ENCODE results near the gene CACNA2D3. TPM values are rescaled to one million over a fixed set of nuclear protein-coding genes. Genes with fewer than 3 reads are reported as not detected.

CACNA2D3 gene
- total RNA-seq, 4 donors from 2014 or later = 0.30 to 9.6 (median 3.9) TPM

- 68 to 71% methylated on average over 4 of the region's 4 CpGs for WGBS, 2 donors
- DNase-seq (ENCODE audit: low spot score in 2 of 2) = no peak
- H3K4me3 ChIP-seq = no peak overlapping the region
- no peak for TF ChIP-seq EP300 (IDR thresholded peaks at IDR 0.05)
- no peak for TF ChIP-seq CTCF (IDR thresholded peaks at IDR 0.05)
- TF ChIP-seq POLR2A (IDR thresholded peaks at IDR 0.05) = no peak
- H3K4me1 ChIP-seq = peaks cover 0 to 11% (median 0%) of the 10 kb centered on the region in 4 donors
- H3K36me3 ChIP-seq = no peaks in the 10 kb centered on the region
- no peaks in the 10 kb centered on the region for H3K27me3 ChIP-seq
- no peaks in the 10 kb centered on the region for H3K9me3 ChIP-seq
- H3K27ac ChIP-seq = no peak overlapping the region
Observed at GRCh38 chr3:54877730-54878129, 755.4 kb downstream of the CACNA2D3 start.

DNA sequence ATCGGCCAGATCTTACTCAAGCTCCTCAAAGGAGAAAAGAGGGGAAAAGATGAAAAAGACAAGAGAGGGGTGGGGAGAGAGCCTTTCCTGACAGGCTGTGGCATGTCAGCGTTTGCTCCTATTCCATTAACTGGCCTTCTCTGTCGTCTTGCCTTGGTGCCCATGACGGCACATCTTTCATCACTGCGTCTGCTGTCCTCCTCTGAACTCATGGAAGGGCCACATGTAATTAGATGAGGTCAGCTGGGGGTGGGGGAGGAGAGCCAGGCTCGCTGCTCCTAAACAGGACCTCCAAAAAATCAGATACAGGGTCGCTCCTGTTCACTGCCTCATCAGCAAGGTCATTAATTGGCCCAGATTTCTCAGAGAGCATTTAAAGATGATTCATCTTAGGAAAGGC is 755.8 kb downstream of the CACNA2D3 start:
- Histone ChIP-seq H3K27ac (no peak overlapping the region), H3K4me1 (peaks cover 0 to 14% (median 0%) of the 10 kb centered on the region in 4 donors), H3K9me3 (no peaks in the 10 kb centered on the region), H3K4me3 (no peak overlapping the region), H3K36me3 (no peaks in the 10 kb centered on the region), H3K27me3 (no peaks in the 10 kb centered on the region)
- 33 to 44% methylated on average over 7 of the region's 7 CpGs for WGBS, 2 donors
- TF ChIP-seq CTCF (IDR thresholded peaks at IDR 0.05) = no peak
- no peak for TF ChIP-seq POLR2A (IDR thresholded peaks at IDR 0.05)
- TF ChIP-seq EP300 (IDR thresholded peaks at IDR 0.05) = no peak
- DNase-seq (ENCODE audit: low spot score in 2 of 2) = no peak

- no peak for TF ChIP-seq POLR2A (IDR thresholded peaks at IDR 0.05)
- TF ChIP-seq EP300 (IDR thresholded peaks at IDR 0.05) = no peak
- no peak for TF ChIP-seq CTCF (IDR thresholded peaks at IDR 0.05)
- H3K27ac ChIP-seq = peak overlapping the region in 1 of 4 donors; percentile 43
- H3K36me3 ChIP-seq = no peaks in the 10 kb centered on the region
Observed at GRCh38 chr3:54882129-54882833, 759.9 kb downstream of the CACNA2D3 start.

GRCh38 chr3:54888162-54888561 is 765.8 kb downstream of the CACNA2D3 start:
- H3K4me3 ChIP-seq = no peak overlapping the region
- WGBS, 2 donors = 87 to 92% methylated on average over 9 of the region's 9 CpGs
- no peaks in the 10 kb centered on the region for H3K9me3 ChIP-seq
- no peaks in the 10 kb centered on the region for H3K36me3 ChIP-seq
- TF ChIP-seq CTCF (IDR thresholded peaks at IDR 0.05) (no peak), POLR2A (IDR thresholded peaks at IDR 0.05) (no peak), EP300 (IDR thresholded peaks at IDR 0.05) (no peak)
- no peak for DNase-seq (ENCODE audit: low spot score in 2 of 2)
- no peaks in the 10 kb centered on the region for H3K27me3 ChIP-seq
- peaks cover 0 to 29% (median 2%) of the 10 kb centered on the region in 4 donors for H3K4me1 ChIP-seq
- H3K27ac ChIP-seq = no peak overlapping the region

More at GRCh38 chr3:54882129-54882833, 759.9 kb downstream of the CACNA2D3 start:
- H3K9me3 ChIP-seq = no peaks in the 10 kb centered on the region
- H3K27me3 ChIP-seq = no peaks in the 10 kb centered on the region
- WGBS, 2 donors = 24 to 28% methylated on average over 3 of the region's 3 CpGs
- no peak overlapping the region for H3K4me3 ChIP-seq
- peaks cover 0 to 14% (median 0%) of the 10 kb centered on the region in 4 donors for H3K4me1 ChIP-seq
- DNase-seq (ENCODE audit: low spot score in 2 of 2) = peak in 1 of 2 donors; percentile 39

- DNase-seq (ENCODE audit: low spot score in 2 of 2) = peak in 1 of 2 donors; percentile 22
- Histone ChIP-seq H3K27ac (peak overlapping the region in 1 of 4 donors; percentile 32), H3K4me1 (peaks cover 0 to 29% (median 2%) of the 10 kb centered on the region in 4 donors), H3K27me3 (no peaks in the 10 kb centered on the region), H3K9me3 (no peaks in the 10 kb centered on the region), H3K4me3 (no peak overlapping the region), H3K36me3 (no peaks in the 10 kb centered on the region)
- 86 to 88% methylated on average over 1 of the region's 1 CpG for WGBS, 2 donors
- no peak for TF ChIP-seq POLR2A (IDR thresholded peaks at IDR 0.05)
- TF ChIP-seq CTCF (IDR thresholded peaks at IDR 0.05) = no peak
- TF ChIP-seq EP300 (IDR thresholded peaks at IDR 0.05) = no peak
Observed at GRCh38 chr3:54888873-54889272, 766.5 kb downstream of the CACNA2D3 start.

Data from tibial nerve (tissue), 4 donors.